Stimulated activated CD8-positive, alpha-beta memory T cell treated with anti-CD3 and anti-CD28 coated beads, Interleukin-7, amount 100 ng/mL, for 48 hours (primary cell): Measurements from ENCODE around the gene NFATC1.
A peak's percentile ranks its signal among the peaks of the same experiment; 100 is the strongest.

Source experiments
- DNase-seq, 2 donors: peaks; one replicate each; pipeline ENCODE4 v3.0.0-alpha.2; 2020; ENCODE audit warnings: low read depth in 1 of 2; ENCODE audit errors: extremely low read depth in 1 of 2

The NFATC1 gene

GRCh38 chr18:79560042-79560860 is 164.5 kb downstream of the NFATC1 start:
- no peak for DNase-seq

DNA sequence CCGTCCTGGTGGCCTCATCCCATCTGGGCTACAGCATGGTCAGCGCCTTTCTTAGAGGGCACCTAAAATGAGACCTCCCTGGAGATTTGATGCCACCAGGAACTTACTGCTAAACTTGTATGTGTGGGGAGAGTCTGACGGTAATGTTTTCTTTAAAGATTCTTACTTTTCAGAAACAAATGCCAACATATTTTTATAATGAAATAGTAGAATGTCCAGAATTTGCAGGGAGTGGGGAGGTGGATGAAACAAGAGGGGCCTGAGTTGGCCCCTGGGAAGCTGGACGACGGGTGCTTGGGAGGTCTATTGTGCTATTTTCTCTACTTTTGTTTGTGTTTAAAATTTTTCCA is 165.1 kb downstream of the NFATC1 start:
- DNase-seq = no peak

GRCh38 chr18:79563949-79564348 is 168.2 kb downstream of the NFATC1 start:
- no peak for DNase-seq

- no peak for DNase-seq
Measured at GRCh38 chr18:79564441-79564840, 168.7 kb downstream of the NFATC1 start.

- no peak for DNase-seq
Measured at GRCh38 chr18:79566771-79567431, 171.2 kb downstream of the NFATC1 start.

- no peak for DNase-seq
Measured at GRCh38 chr18:79567481-79568147, 171.9 kb downstream of the NFATC1 start.

GRCh38 chr18:79568543-79569205 is 172.9 kb downstream of the NFATC1 start:
- DNase-seq = no peak

GRCh38 chr18:79569720-79570119 is 174.0 kb downstream of the NFATC1 start:
- no peak for DNase-seq

DNA sequence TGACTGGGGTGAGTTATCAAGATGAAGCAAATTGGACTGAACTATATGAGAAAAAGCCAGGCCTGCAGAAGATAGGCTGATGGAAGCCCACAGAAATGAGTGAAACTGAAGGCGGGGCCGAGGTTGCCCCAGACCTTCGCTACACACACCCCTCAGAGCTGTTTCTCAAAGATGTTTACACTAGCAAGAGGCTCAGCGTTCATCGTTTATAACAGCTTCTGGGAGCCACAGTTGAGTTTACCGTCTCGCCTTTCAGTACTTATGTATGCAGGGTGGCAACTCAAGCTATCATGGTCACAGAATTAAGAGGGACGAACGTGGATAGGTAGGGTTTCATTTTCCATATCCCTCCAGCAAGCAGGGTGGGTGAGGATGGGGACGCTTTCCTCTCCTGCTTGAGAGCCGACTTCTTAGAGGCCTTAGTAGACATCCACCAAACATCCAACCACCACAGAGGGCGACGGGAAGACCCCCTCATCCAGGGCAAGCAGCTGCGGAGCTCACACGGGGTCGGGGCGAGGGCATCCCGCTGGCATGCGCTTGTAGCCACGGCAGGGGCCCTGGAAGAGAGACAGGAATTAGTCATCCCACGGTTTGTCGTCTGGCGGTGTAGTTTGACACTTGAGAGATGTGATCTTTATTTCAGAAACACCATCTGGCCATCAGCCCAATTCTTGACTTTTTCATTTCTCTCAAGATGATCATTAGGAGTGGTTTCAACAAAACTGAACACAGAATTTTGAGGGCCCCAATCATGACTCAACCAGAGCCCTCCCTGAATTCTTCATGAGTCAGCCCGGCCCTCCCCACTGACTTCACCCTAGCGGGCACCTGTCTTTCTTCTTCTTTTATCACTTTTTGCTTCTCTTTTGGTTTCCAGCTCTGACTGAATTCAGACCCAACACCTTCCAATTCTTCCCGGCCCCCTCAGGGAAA is 174.8 kb downstream of the NFATC1 start:
- peak in 1 of 2 donors; percentile 20 for DNase-seq

DNA sequence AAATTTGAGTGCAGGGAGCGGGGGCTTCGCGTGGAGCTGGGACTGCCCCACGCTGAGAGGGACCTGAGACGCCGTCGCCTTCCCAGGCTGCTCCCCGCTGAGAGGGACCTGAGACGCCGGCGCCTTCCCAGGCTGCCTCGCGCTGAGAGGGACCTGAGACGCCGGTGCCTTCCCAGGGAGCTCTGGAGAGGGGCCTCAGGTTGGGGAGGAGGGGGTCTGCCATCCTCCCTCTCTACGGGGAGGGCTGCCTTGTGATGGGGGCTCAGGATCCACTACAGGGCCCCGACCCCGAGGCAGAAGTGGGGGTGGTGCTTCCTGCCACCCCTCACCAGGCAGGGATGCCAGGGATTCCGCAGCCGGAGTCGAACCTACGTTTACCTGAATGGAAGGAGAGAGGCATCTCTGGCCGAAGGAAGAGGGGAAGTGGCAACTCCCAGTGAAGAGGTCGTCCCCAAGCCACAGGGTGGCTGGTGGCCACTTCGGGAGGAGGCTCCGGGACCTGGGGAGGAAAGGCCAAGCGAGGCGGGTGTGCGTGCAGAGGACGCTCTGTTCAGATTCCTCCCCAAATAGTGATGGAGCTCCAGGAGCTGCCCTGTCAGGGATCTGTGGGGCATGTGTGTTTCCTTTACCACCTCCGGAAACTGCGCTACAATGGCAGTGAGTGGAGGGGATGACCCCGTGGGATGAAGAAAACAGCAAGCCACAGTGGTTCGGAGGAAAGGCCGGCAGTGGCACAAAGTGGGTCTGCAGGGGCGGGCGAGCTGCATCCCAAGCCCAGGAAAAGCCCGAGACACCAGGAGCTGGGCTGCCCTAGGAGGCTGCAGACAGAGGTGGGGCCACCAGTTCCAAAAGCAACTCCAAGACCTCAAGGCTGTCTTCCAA is 175.7 kb downstream of the NFATC1 start:
- no peak for DNase-seq

DNA sequence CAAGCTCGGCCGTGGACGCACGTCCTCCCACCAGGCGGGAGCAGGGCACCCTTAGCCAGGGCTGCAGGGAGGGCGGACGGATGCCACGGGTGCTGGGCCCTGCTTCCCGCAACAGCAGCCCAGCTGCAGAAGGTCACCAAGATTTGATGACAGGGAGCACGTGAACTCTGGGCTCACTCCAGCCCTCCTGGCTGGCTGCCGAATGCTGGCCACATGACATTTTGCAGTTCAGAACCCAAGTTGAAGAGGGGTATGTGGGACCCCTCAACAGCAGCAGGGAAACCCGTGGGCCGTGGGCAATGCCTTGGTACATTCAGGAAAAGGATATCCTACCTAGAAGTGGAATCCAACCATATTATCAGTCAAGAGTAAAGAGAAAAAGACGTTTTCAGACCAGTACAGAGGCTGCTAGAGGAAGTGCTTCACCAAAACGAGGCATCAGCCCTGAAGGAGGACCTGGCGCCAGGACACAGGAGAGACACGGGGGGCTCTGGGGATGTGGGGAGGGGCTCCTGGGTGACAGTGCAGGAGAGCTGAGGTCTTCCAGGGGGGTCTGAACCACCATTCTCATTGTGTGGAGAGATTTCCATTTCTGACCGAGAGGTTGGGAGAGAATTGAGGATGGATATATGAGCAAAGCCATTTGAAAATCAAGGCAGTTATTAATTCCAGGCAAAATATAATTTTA is 176.5 kb downstream of the NFATC1 start:
- DNase-seq = no peak

GRCh38 chr18:79572848-79573451 is 177.2 kb downstream of the NFATC1 start:
- DNase-seq = no peak

DNA sequence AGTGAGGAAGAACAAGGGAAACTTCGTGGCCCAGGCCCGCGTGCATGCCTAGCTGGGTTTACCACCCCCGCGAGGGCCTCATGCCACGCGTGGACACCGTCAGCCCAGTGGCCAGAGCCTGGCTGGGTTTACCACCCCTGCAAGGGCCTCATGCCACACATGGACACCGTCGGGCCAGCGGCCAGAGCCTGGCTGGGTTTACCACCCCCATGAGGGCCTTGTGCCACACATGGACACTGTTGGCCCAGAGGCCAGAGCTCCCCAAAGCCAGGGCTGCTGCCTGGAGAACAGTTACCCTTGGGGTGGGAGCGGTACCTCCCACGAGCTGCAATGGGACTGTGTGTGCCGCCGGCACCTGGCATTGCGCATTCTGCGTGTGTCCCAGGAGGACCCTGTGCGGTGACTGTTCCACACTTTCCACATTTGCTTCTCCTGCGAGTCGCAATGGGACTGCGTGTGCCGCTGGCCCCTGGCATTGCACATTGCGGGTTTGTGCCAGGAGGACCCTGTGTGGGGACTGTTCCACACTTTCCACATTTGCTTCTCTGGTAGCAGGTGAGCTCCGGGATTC is 178.3 kb downstream of the NFATC1 start:
- no peak for DNase-seq

DNA sequence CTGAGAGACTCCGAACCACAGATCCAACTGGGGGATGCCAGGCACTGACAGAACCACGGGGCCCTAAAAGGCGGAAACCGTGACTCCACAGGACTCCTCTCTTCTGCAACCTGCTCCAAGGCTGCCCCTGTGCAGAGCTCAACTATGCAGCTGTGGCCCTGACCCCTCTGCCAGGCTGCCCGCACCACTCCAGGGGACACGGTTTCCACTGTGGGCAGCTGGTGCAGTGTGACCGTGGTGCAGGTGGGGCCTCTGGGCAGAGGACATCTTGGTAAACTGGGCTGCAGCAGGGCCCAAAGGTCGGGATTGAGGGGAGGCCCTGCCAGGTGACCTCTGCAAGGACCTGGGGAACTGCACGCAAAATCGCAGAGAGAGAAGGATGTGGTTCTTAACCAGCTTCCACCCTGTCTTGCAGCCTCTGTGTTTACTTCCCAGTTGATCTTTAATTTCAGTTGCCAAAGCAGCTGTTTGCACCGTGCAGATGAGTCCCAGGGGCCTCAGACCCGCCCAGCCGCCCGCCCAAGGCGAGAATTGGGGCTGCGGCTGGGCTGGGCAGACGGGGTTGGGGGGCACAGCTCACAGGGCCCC is 179.3 kb downstream of the NFATC1 start:
- DNase-seq = no peak

DNA sequence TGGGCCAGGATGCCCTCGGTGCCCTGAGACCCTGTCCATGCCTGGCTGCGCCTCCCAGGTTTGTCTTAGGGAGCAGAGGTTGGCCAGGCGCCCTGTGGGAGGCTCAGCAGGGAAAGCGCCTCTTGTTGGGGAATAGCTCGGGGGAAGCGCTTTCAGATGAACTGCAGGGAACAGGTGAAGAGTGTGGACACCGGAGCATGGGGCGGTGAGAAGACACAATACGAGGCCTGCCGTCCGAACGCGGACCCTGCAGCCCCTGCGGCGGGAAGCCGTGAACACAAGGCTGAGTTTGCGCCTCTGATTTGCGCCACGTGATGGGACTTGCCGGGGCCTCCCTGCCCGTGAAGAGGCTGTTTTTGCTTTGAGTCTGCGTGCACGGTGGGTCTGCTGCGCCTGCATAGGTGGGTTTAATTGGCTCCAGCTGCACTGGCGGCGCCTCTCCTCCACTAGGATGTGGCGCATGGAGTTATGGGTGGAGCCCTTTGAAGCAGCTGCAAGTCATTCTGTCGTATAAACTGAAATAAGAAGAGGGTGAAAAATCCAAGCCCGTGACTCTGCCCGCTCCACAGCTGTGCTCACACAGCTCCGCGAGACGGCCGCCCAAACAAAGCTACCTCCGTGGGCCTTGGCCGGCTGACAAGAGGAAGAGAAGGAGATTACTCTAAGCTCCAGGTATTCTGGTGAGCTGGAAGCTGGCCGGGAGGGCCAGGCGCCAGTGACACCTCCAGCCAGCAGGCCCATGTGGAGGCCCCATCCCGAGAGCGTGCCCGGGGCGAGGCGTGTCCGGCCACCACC is 180.4 kb downstream of the NFATC1 start:
- DNase-seq = no peak

GRCh38 chr18:79576686-79577351 is 181.1 kb downstream of the NFATC1 start:
- DNase-seq = no peak
